DOHH2 (cell line): Measurements from ENCODE around the gene SLC17A3.

ENCODE experiments used
- H3F3A ChIP-seq: fragments of 200-600 bp; sonication (generic), shearing (Covaris generic); 2 replicates; pipeline ENCODE4 v1.6.0; 2016; ENCODE audit warnings: antibody characterized with exemption, mild to moderate bottlenecking; ENCODE audit not compliant: control insufficient read depth, insufficient read depth
- H3K27ac ChIP-seq: fragments of 200-600 bp; sonication (generic); 2 replicates; pipeline ENCODE4 v1.5.1; 2014; ENCODE audit warnings: low read depth, mild to moderate bottlenecking, low read length, moderate library complexity
- H3K27me3 ChIP-seq: fragments of 200-600 bp; sonication (generic); 2 replicates; pipeline ENCODE4 v1.6.1; 2014; ENCODE audit warnings: mild to moderate bottlenecking, low read length, mixed read lengths; ENCODE audit not compliant: control insufficient read depth
- H3K36me3 ChIP-seq: fragments of 200-600 bp; sonication (generic); 2 replicates; pipeline ENCODE4 v1.6.1; 2014; ENCODE audit warnings: mild to moderate bottlenecking, low read length, moderate library complexity, mixed read lengths; ENCODE audit not compliant: control insufficient read depth
- H3K4me1 ChIP-seq: fragments of 200-600 bp; sonication (generic); 2 replicates; pipeline ENCODE4 v1.6.1; 2014; ENCODE audit warnings: mild to moderate bottlenecking, low read length, mixed read lengths; ENCODE audit not compliant: control insufficient read depth
- H3K4me2 ChIP-seq: fragments of 200-600 bp; sonication (generic); 2 replicates; pipeline ENCODE4 v1.6.0; 2014; ENCODE audit warnings: mild to moderate bottlenecking, low read length, moderate library complexity
- H3K4me3 ChIP-seq: fragments of 200-600 bp; sonication (generic); 2 replicates; pipeline ENCODE4 v1.5.1; 2014; ENCODE audit warnings: mild to moderate bottlenecking, low read length, mixed read lengths
- H3K79me2 ChIP-seq: fragments of 200-600 bp; sonication (generic); 2 replicates; pipeline ENCODE4 v1.6.1; 2014; ENCODE audit warnings: mild to moderate bottlenecking, low read length, mixed read lengths; ENCODE audit not compliant: control insufficient read depth
- H3K9me2 ChIP-seq: fragments of 200-600 bp; sonication (generic); replicated peaks from 2 replicates; pipeline ENCODE4 v1.6.1; 2014; ENCODE audit warnings: mild to moderate bottlenecking, low read length, mixed read lengths; ENCODE audit not compliant: control insufficient read depth
- H3K9me3 ChIP-seq: fragments of 200-600 bp; sonication (generic); 2 replicates; pipeline ENCODE4 v1.6.1; 2014; ENCODE audit warnings: antibody characterized with exemption, low read length, mixed read lengths; ENCODE audit not compliant: control insufficient read depth, insufficient read depth
- H4K20me1 ChIP-seq: fragments of 200-600 bp; sonication (generic); 2 replicates; pipeline ENCODE4 v1.6.0; 2014; ENCODE audit warnings: low read depth, mild to moderate bottlenecking, antibody characterized with exemption, low read length, moderate library complexity; ENCODE audit not compliant: control insufficient read depth, insufficient read depth
- EZH2phosphoT487 ChIP-seq: fragments of 200-600 bp; sonication (generic); IDR thresholded peaks from 2 replicates; pipeline ENCODE4 v1.6.1; 2017; ENCODE audit warnings: borderline replicate concordance, mild to moderate bottlenecking, antibody characterized with exemption, low read length, moderate library complexity, mixed read lengths
- TF ChIP-seq, protein P1 (sequence below): fragments of 200-600 bp; sonication (generic); IDR thresholded peaks from one replicate; pipeline ENCODE4 v1.5.1; 2014; ENCODE audit warnings: antibody characterized with exemption, mild to moderate bottlenecking, low read depth, low read length; ENCODE audit not compliant: poor library complexity, severe bottlenecking

Gene SLC17A3

DNA sequence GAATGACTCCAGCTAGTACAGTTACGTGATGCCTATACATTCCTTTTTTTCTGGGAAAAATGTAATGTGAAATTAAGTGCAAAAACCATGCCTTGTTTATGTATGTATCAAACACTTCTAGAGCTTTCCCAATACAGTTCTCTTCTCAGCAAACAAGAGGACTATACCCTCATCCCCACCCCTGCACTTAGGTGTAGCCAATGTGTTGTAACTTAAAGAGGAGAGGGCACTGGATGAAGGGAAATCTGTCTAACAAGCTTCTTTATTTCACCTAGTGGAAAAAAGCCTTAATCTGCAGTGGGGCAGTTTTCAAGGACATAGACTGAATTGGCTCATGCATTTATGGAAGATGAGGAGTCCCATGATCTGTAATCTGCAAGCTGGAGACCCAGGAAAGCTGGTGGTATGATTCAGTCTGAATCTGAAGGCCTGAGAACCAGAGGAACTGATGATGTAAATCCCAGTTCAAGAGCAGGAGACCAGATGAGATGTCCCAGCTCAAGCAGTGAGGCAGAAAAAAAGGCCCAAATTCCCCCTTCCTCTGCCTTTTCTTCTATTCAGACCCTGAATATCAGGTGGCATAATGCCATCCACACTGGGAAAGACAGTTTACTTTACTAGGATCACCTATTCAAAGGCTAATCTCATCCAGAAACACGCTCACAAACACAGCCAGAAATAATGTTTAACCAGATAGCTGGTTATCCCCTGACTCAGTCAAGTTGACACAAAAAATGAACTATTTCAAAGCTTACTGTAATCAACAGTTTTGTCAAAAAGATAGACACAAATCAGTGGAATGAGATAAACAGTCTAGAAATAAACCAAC, 25.8 kb upstream of the SLC17A3 start:
- Histone ChIP-seq H3K27ac (no peak overlapping the region), H3K4me2 (no peak overlapping the region)

DNA sequence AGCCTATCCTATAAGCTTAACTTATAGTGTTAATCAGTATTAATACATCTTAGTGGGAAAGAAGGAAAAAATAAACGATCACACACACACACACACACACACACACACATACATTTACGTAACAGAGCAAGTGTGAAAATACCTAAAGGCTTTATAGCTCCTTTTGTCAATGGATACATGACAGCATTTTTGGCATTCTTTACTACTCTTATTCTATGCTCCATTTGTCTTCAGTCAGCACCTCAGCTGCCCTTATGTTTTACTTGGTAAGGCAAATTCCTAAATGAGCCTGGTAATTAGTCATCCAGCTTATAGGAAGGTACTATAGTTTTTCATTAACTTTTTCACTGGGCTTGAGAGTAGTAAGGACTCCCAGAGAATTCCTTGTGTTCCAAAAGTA, 25.1 kb upstream of the SLC17A3 start:
- no peak overlapping the region for H3K4me3 ChIP-seq
- no peaks in the 10 kb centered on the region for H3K27me3 ChIP-seq
- H3K36me3 ChIP-seq: no peaks in the 10 kb centered on the region
- H3K79me2 ChIP-seq: no peaks in the 10 kb centered on the region
- no peak overlapping the region for H3K27ac ChIP-seq
- no peak for TF ChIP-seq EZH2phosphoT487
- TF ChIP-seq, protein P1, sequence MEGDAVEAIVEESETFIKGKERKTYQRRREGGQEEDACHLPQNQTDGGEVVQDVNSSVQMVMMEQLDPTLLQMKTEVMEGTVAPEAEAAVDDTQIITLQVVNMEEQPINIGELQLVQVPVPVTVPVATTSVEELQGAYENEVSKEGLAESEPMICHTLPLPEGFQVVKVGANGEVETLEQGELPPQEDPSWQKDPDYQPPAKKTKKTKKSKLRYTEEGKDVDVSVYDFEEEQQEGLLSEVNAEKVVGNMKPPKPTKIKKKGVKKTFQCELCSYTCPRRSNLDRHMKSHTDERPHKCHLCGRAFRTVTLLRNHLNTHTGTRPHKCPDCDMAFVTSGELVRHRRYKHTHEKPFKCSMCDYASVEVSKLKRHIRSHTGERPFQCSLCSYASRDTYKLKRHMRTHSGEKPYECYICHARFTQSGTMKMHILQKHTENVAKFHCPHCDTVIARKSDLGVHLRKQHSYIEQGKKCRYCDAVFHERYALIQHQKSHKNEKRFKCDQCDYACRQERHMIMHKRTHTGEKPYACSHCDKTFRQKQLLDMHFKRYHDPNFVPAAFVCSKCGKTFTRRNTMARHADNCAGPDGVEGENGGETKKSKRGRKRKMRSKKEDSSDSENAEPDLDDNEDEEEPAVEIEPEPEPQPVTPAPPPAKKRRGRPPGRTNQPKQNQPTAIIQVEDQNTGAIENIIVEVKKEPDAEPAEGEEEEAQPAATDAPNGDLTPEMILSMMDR: no peak
- no peak overlapping the region for H3K4me2 ChIP-seq
- no peaks in the 10 kb centered on the region for H4K20me1 ChIP-seq
- no peaks in the 10 kb centered on the region for H3K9me2 ChIP-seq
- no peaks in the 10 kb centered on the region for H3K4me1 ChIP-seq
- H3K9me3 ChIP-seq: no peaks in the 10 kb centered on the region
- no peaks in the 10 kb centered on the region for H3F3A ChIP-seq

More for the DNA sequence above, 25.8 kb upstream of the SLC17A3 start:
- Histone ChIP-seq H3K9me3 (no peaks in the 10 kb centered on the region), H3K36me3 (no peaks in the 10 kb centered on the region), H4K20me1 (no peaks in the 10 kb centered on the region), H3K27me3 (no peaks in the 10 kb centered on the region), H3K9me2 (no peaks in the 10 kb centered on the region), H3K79me2 (no peaks in the 10 kb centered on the region), H3F3A (no peaks in the 10 kb centered on the region), H3K4me1 (no peaks in the 10 kb centered on the region), H3K4me3 (no peak overlapping the region)
- TF ChIP-seq EZH2phosphoT487: no peak

DNA sequence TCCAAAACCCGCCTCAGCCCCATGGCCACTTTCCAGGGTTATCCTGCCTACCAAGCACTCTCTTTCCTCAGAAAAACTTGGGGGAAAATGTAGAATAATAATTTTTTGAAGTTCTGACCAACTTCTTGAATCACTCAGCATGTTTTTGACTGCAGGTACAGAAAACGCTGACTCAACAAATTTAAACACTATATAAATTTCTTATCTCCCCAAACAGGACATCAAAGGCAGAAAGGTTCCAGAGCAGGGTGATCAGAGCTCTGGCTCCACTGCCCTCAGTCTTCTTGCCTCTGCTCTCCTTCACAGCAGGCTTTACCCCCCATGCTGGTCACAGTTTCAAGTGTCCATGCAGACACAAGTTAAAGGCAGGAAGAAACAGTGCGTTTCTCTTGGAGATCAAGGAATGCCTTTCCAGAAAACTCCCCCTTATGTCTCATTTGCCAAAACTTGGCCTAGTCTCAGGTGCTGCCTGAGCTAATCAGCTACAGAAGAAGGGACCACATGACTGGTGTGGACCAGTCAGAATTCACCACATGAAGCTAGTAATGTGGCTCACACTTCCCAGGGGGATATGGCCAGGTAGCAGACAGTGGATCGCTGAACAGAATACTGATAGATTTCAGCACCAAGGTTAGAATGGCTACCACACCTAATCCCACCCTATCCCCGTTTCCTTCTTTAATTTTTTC, 24.4 kb upstream of the SLC17A3 start:
- Histone ChIP-seq H3K9me2 (no peaks in the 10 kb centered on the region), H3K4me2 (no peak overlapping the region), H3K9me3 (no peaks in the 10 kb centered on the region), H4K20me1 (no peaks in the 10 kb centered on the region), H3K79me2 (no peaks in the 10 kb centered on the region), H3K4me3 (no peak overlapping the region), H3K27me3 (no peaks in the 10 kb centered on the region), H3F3A (no peaks in the 10 kb centered on the region), H3K36me3 (no peaks in the 10 kb centered on the region), H3K4me1 (no peaks in the 10 kb centered on the region), H3K27ac (no peak overlapping the region)
- TF ChIP-seq, protein P1: no peak
- no peak for TF ChIP-seq EZH2phosphoT487

DNA sequence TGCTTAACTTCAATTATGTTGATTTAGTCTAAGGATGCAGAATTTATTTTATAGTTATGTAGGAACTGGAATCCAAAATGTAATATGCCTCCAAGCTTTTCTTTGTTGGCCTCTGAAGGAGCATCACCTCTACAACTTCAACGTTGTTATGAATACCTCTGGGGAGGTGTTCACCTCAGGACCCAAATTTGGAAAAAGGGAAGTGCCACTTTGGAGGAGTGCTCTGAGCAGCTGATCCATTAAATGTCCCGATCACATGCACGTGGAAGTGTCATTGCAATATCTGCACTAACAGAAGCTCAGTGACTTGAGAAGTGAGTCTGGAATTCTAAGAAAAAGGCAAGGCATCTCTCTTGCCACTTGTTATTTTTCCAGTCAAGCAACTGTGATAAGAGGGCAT, 22.2 kb upstream of the SLC17A3 start:
- no peaks in the 10 kb centered on the region for H3F3A ChIP-seq
- H3K27me3 ChIP-seq: no peaks in the 10 kb centered on the region
- H4K20me1 ChIP-seq: no peaks in the 10 kb centered on the region
- no peak overlapping the region for H3K4me2 ChIP-seq
- no peaks in the 10 kb centered on the region for H3K4me1 ChIP-seq
- no peaks in the 10 kb centered on the region for H3K36me3 ChIP-seq
- H3K9me2 ChIP-seq: no peaks in the 10 kb centered on the region
- no peak for TF ChIP-seq EZH2phosphoT487
- TF ChIP-seq, protein P1: no peak
- H3K27ac ChIP-seq: no peak overlapping the region
- no peaks in the 10 kb centered on the region for H3K9me3 ChIP-seq
- H3K4me3 ChIP-seq: no peak overlapping the region
- no peaks in the 10 kb centered on the region for H3K79me2 ChIP-seq
